HG03066 (cell line): ENCODE data around the gene MYL5.
A peak's percentile ranks its signal among the peaks of the same experiment; 100 is the strongest.
"Not testable (repeated sequence)": the region's sequence is repeated elsewhere in the genome, so short reads cannot be mapped to it uniquely, and the experiment has no call there.

Source experiments
- ATAC-seq: cut with Tn5 transposase; IDR thresholded peaks from one replicate; pipeline ENCODE4 v1.9.1; 2021; ENCODE audit warnings: low read depth; ENCODE audit not compliant: unreplicated experiment

Gene MYL5, protein sequence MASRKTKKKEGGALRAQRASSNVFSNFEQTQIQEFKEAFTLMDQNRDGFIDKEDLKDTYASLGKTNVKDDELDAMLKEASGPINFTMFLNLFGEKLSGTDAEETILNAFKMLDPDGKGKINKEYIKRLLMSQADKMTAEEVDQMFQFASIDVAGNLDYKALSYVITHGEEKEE

DNA sequence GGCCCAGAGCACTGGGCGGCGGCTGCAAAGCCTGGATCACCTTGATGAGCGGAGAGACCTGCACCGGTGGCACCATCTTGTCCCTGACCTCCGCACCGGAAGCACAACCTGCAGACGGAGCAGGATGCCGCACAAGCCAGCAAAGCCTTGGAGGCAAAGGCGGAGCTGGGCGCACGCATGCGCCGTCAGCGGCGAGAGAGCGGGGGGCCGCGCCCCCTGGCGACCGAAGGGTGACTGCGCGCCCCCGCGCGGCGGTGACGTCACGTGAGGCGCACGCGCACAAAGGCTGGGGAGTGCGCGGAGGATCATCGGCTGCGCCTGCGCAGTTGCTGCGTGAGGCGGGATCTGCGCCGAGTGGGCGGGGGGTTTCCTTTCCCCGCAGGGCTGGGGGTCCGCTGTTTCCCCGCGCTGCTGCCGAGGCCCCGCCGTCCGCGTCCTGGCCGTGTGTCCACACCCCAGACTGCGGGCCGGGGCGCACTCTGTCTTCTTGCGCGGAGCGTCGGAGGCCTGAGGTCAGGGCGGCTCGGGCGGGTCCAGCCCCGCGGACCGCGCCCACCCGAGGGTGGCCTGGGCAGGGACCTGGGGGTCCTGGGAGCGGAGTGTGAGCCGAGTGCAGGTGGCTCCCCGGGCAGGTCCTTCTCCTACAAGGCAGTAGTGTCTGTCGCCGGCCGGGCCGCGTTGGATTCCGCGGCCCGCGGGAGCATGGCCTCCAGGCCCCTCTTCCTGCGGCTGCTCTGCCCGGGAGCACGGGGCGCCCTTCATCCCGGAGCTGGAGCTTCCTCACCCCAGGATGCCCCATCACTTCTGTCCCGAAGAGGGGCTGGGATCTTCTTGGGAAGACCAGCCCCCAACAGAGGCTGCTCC lies at the start of gene MYL5, which contains the start of gene ATP5ME:
Gene MYL5, plus strand, starts transcription at position 371 of the 864 bp plus-strand sequence. CDS start 3,485 bp downstream, outside the sequence.
Gene ATP5ME, minus strand, starts transcription at position 105 of the 864 bp plus-strand sequence. Its CDS starts 29 bp downstream, at position 76.
- peak; percentile 76 for ATAC-seq

DNA sequence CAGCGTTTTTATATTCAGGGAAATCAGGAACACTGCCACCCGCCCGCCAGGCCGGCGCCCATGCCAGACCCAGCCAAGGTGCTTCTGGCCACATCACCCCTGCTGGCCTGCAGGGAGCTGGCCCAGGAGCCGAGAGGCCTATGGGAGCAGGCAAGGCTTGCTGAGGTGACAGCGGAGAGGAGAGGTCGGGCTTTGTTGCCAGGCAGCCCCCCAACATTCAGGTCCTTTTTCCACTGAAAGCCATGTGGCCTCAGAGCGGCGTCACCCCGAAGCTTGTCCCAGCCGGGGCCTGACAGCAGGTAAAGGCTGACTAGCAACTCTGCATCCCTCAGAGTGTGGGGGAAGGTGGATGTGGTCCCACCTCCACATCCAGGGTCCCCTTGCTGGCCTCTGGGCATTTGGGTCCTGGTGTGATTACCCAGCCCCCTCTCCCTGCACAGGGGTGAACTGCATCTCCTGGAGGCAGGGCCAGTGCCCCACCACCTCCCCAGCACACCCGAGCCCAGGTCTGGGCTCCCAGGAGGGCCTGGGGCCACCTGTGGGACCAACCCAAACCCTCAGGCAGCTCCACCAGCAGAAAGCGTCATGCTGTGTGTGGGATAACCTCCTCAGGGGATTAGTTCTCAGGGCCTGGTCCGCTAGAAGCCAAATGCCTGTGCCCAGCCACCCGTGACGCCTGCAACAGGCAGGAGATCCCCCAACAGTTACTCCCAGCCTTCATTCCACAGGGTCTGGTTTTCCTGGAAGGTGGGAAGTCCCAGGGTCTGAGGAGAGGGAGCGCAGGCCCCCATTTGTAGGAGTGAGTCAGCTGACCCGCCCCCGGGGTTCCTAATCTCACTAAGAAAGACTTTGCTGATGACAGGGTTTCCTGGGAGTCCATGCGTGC lies 49.4 kb upstream of the MYL5 start, which contains the start of gene PDE6B:
Gene PDE6B, plus strand, starts transcription at position 869 of the 886 bp plus-strand sequence. CDS start 54 bp downstream, outside the sequence.
- ATAC-seq = no peak

DNA sequence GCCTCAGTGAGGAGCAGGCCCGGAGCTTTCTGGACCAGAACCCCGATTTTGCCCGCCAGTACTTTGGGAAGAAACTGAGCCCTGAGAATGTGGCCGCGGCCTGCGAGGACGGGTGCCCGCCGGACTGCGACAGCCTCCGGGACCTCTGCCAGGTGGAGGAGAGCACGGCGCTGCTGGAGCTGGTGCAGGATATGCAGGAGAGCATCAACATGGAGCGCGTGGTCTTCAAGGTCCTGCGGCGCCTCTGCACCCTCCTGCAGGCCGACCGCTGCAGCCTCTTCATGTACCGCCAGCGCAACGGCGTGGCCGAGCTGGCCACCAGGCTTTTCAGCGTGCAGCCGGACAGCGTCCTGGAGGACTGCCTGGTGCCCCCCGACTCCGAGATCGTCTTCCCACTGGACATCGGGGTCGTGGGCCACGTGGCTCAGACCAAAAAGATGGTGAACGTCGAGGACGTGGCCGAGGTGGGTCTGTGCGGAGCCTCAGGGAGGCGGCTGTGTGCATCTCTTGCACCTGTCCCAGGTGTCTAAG lies 48.6 kb upstream of the MYL5 start:
- ATAC-seq = no peak

DNA sequence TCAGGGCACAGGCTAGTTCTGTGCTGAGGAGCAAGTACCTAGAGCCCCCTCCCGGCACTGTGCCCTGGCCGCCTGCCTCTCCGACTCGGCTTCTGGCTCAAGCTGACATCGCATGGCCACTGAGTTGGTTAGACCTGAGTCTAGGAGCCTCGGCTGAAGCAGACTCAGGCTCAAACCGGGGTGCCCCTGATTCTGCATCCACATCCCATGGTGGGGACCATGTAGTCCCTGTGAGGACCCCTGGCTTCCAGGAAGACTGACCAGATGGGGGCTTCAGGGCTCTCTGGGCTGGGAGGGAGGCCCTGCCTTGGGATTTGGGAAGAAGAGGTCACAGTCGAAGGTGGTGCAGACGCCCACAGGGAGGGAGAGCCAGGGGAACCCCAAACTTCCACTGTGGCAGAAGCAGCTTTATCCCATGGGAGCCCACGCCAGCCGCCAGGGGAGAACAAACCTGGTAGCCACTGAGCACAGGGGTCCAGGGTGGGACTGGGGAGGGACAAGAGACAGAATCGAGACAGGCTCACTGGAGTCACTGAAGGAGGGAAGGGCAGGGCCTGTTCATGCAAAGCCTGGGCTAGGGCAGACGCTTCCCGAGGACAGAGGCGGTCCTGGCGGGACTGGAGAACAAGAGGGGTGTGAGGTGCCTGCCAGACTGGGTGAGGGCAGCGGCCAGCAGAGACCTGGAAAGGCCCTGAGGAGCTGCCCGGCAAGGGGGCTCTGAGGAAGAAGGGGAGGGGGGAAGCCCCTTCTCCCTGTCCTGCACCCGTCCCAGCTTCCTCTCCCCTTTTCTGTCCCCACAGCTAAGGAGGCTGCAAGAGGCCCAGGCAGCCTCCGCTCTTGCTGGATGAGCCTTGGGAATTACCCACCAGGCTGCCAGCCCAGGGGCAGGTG lies 47.9 kb upstream of the MYL5 start:
- ATAC-seq = no peak

DNA sequence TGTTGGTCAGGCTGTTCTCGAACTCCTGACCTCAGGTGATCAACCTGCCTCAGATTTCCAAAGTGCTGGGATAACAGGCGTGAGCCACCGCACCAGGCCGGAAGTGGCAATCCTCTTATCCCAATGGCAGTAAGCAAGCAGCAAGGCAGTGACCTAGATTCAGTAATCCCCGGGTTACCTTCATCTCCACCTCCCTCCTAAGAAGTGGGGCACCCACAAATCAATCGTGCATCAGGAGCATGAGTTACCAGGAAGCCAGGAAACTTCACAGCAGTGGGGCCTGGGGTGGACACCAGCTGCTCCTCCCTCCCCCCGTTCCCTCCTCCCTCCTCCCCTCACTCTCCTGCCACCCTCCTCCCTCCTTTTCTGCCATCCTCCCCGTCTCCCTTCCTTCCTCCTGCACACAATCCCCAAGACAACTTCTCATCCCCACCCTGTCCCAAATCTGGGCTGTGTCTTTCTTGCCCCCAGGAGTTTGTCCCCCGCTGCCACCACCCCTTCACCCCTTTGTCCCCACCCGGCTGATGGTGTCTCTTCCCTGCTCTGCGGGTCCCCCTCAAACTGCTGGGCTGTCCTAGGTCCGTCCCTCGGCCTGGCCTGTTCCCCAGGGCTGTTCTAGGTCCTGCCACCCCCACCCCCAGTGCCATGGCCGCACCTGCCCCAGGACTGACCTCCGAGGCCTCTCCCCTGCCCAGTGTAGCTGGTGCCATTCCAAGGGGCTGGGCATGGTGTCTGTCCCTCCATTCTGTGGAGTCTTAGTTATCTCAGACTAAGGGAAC lies 46.8 kb upstream of the MYL5 start:
- ATAC-seq = no peak

DNA sequence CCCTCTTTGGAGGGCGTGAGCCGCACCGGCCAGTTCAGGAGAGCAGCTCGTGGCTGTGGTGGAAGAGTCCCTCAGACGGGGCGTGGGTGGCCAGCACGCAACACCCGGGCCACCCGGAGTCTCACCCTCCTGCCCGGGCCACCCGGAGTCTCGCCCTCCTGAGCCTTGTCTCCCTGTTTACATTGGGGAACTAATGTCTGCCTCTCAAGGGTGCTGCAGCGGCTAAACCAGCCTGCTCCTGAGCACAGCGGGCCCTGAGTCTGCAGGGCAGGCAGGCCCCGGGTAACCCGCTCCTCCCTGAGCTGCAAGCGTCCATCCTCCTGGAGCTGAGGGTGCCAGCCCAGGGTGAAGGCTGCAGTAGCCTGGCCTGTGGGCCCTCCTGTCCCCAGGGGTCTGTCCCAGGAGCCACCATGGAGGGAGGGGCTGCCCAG lies 46.0 kb upstream of the MYL5 start:
- ATAC-seq = no peak

DNA sequence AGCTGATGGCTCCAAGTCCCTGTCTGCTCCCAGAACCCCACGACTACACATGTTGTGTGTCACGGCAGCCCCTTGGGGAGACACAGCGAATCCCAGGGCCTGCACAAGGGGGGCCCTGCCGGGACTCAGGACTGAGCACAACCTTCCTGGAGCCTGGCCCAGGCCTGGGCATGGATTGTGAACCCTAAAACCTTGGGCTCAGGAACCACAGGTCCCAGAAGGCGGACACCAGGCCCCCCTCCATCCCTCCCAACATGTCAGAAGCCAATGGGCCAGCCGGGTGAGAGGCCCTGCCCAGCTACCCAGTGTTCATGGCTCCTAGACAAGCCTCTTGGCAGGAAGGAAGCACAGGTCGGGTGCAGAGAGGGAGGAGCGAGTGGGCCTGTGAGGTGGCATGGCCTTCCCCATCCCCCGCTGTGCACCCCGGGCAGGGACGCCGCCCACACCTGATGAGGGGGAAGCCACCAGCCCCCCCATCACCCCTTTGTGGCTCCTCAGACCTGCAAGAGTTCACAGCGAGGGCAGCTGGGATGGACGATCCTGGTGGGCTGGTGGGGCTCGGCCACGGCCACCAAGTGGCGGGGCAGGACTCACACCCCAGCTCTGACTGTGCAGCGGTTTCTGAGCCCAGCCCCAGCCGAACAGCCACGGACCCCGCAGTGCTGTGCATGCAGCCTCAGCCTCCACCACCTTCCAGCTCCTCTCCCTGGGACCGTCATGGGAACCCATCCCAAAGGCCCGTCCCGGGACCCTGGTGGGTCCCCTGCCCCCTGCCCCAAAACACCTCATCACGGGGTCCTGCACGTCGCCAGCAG lies 45.3 kb upstream of the MYL5 start:
- ATAC-seq = no peak

DNA sequence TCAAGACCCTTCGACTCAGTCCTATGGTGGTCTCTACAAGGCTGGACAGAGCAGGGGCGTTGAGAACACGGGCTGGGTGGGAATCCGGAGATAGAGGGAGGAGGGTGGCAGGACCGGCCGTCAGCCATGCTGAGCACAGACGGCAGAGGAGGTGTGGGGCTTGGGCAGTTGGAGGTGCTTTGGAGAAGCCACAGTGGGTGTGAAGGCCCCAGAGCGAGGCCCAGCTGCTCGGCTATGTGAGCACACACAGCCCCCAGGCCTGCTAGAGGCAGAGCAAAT lies 44.8 kb upstream of the MYL5 start:
- no peak for ATAC-seq

DNA sequence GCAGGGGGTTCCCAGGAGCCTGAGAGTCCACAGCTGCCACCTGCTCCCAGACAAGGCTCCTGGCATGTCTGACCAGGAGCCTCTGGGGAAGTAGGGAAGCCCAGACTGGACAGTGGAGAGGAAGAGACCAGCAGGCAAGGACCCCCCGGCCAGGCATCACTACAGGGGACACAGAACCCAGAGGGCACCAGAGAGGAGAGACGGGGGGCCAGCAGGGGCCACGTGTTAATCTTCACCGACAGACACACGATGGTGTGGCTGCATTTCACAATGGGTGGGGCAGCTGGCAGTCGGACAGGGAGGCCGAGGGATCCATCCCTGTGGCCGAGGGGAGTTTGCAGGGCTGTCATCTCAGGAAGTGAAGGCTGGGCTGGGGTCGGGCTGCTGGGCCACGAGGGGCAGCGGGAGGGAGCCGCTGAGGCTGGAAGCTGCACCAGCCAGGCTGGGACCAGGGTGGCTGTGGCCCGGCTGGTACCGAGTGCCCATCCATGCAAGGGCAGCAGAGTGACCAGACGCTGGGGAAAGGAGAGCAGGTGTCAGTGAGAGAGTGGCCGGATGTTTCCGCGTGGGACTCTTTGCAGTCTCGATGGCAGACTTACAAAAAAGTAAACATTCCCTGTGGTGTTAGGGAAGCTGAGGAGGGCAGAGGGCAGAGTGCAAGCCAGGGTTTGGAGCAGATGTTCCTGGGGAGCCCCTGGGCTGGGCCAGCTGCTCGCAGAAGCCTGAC lies 44.3 kb upstream of the MYL5 start:
- ATAC-seq = no peak

DNA sequence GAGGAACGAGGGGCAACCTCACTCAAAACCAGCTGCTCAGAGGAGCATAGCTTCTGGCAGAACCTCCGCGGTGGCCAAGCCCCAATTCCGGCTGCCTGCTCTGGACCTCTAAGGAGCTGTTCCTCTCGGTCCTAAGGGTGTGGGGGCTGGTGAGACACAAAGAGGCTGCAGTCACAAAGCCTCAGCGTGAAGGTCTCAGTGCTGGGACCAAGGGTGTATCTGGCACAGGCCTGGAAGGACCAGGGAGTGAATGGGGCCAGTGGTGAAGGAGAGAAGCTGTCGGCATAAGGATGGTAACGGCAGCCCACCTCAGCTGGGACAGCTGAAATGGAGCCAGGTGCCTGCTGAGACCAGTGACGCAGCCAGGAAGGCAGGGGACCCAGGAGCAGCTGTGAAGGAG lies 43.7 kb upstream of the MYL5 start:
- ATAC-seq = no peak

DNA sequence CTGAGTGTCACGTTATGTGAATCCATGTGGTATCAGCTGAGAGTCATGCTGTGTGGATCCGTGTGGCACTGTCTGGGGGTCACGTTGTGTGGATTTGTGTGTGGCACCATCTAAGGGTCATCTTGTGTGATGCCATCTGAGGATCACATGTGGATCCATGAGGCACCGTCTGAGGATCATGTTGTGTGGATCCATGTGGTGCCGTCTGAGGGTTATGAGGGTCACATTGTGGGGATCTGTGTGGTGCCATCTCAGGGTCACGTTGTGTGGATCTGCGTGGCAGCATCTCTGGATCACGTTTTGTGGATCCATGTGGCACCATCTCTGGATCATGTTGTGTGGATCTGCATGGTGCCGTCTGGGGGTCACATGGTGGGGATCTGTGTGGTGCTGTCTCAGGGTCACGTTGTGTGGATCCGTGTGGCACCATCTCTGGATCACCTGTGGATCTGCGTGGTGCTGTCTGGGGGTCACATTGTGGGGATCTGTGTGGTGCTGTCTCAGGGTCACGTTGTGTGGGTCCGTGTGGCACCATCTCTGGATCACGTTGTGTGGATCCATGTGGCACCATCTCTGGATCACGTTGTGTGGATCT lies 42.0 kb upstream of the MYL5 start:
- no peak for ATAC-seq

DNA sequence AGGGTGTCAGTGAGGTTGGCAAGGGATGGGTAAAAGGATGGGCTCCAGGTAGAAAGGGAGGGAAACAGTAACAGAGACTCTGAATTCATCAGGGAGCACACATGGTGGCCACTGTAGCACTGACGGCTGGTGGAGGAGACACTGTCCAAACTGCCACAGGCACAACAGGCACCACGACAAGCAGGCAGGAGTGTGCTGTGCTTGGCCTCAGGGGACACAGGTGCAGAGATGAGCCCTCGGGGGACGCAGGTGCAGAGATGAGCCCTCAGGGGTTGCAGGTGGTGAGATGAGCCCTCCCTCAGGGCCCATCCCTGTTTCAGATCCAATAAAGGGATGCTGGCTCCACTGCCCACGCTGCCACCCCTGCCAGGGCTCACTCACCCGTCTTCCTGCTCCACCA lies 41.4 kb upstream of the MYL5 start:
- ATAC-seq = no peak

DNA sequence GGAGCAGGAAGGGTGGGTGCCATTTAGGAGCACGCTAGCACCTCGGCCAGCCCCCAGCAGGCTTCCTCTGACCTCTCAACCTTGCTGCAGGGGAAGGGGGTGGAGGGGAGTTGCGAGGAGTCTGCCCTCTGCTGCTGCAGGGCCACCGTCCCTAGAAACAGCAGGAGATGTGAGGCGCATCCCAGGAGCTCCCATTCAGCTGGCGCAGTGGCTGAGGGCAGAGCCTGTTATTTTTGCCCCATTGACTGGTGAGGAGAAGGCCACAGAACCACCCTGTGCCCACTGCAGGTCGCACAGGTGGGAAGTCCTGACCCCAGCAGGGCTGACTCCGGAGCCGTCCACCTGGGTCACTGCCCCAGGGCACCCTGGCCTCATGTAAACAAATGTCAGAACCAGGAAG lies 40.9 kb upstream of the MYL5 start:
- ATAC-seq = no peak

DNA sequence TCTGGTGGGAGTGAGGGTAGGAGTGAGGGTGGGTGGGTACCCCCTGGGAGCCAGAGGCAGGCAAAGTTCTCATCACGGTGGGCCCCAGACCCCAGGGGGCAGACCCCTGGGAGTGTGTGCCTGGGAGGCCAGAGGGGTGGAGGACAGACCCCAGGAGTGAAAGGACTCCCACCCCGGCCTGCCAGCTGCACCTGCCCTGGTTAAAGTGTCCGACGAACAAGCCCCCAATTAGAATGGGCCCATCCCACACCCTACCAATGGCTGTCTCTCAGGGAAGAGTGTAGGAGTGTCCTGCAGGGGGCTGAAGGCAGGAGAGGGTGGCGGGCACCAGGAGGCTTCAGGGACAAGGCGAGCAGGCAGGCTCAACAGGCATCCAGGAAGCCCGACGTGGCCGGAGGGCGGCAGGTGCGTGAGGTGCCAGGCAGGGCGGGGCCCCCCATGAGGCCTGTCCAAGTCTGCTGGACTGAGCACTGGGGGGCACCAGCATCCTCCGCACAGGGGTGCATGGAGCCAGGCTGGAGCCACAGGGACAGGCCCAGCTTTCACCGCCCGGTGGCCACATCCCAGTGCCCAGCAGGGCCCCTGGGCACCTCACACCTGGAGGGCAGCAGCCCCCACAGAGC lies 40.3 kb upstream of the MYL5 start:
- ATAC-seq = no peak

DNA sequence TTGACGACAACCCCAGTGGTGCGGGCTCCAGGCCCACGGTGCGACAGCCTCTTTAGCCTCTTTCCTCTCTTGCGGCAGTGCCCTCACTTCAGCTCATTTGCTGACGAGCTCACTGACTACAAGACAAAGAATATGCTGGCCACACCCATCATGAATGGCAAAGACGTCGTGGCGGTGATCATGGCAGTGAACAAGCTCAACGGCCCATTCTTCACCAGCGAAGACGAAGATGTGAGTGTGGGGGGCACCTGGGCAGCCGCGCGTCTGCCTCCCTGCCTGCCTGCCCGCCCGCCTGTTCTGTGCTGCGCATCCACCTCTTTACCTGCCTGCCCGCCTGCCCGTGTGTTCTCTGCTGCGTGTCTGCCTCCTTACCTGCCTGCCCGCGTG lies 39.8 kb upstream of the MYL5 start:
- no peak for ATAC-seq

DNA sequence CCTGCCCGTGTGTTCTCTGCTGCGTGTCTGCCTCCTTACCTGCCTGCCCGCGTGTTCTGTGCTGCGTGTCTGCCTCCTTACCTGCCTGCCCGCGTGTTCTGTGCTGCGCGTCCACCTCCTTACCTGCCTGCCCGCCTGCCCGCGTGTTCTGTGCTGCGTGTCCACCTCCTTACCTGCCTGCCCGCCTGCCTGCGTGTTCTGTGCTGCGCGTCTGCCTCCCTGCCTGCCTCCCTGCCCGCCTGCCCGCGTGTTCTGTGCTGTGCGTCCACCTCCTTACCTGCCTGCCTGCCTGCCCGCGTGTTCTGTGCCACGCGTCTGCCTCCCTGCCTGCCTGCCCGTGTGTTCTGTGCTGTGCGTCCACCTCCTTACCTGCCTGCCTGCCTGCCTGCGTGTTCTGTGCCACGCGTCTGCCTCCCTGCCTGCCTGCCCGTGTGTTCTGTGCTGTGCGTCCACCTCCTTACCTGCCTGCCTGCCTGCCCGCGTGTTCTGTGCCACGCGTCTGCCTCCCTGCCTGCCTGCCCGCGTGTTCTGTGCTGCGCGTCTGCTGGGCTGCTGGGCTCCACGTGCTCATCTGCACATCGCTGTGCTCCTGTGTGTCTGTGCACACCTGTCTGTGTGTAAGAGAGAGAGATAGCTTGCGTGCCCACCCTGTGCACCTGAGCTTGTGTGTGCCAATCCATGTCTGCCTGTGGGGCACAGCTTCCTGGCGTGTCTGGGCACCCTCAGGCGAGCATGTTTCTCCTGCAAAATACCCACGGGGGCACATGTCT lies 39.1 kb upstream of the MYL5 start:
- ATAC-seq = not testable (repeated sequence)
